Stomach (tissue), 9 donors: Measurements from ENCODE around the gene C1orf226. TPM values are rescaled to one million over a fixed set of nuclear protein-coding genes. Genes with fewer than 3 reads are reported as not detected.

ENCODE experiments used
- DNase-seq, 2 donors: peaks; one replicate each; pipeline versions ENCODE4 v3.0.0 to v3.0.0-alpha.2; 2013 to 2019
- H3K27ac ChIP-seq, 5 donors: fragments of 200-600 bp in 4 of 5; sonication (generic) in 4 of 5; one replicate each; pipeline ENCODE4 v1.5.1; 2013 to 2019; ENCODE audit warnings: mild to moderate bottlenecking in 1 of 5, moderate library complexity in 1 of 5
- H3K27me3 ChIP-seq, 3 donors: fragments of 200-600 bp; sonication (generic); one replicate each; pipeline ENCODE4 v1.5.1; 2017 to 2019; ENCODE audit warnings: mixed run types in 1 of 3
- H3K36me3 ChIP-seq, 4 donors: fragments of 200-600 bp; sonication (generic); 1 replicate in 3 of 4; 2 replicates in 1 of 4; pipeline ENCODE4 v1.5.1; 2016 to 2019
- H3K4me1 ChIP-seq, 4 donors: fragments of 200-600 bp; sonication (generic); one replicate each; pipeline ENCODE4 v1.5.1; 2016 to 2019
- H3K4me3 ChIP-seq, 4 donors: fragments of 200-600 bp; sonication (generic) in 3 of 4; one replicate each; pipeline ENCODE4 v1.5.1; 2016 to 2019; ENCODE audit warnings: mild to moderate bottlenecking in 1 of 4
- H3K9me3 ChIP-seq, 4 donors: fragments of 200-600 bp; sonication (generic); one replicate each; pipeline ENCODE4 v1.5.1; 2016 to 2019
- EP300 ChIP-seq: sonication (generic); formaldehyde crosslinking; IDR thresholded peaks from one replicate; pipeline ENCODE4 v1.6.1; 2017; ENCODE audit warnings: antibody characterized with exemption
- POLR2A ChIP-seq, 4 donors: fragments of 450-650 bp; IDR thresholded peaks; one replicate each; pipeline ENCODE4 v1.6.1; 2016; ENCODE audit warnings: antibody characterized with exemption in 4 of 4, control low read depth in 2 of 4, mild to moderate bottlenecking in 1 of 4, moderate library complexity in 1 of 4
- POLR2AphosphoS5 ChIP-seq, 3 donors: sonication (generic); formaldehyde crosslinking; IDR thresholded peaks; one replicate each; pipeline ENCODE4 v1.6.1; 2016; ENCODE audit warnings: antibody characterized with exemption in 3 of 3
- WGBS, 5 donors: extraction: QIAGEN DNeasy Blood & Tissue Kit in 3 of 5; methylation state at CpG; one replicate each; pipeline versions ENCODE4 v1.1.5 to v1.1.7; 2013 to 2018; 5-methylcytosine and 5-hydroxymethylcytosine counted together
- intact Hi-C: fragments of 100-400 bp; cut with DNase I; formaldehyde crosslinking; loops from one replicate; pipeline ENCODE4 v1.15.1; 2023; ENCODE audit warnings: low total_unique reads
- polyA plus RNA-seq, 3 donors: library from polyadenylated mRNA; stranded (reverse); fragments of 200-250 nt; gene quantifications; one replicate each; pipeline ENCODE4 v1.2.3, GENCODE V29; 2013
- total RNA-seq, 5 donors: library from RNA; depleted of rRNA; stranded (reverse); fragments of >200 nt; gene quantifications; one replicate each; pipeline versions ENCODE4 v1.1.0 to v1.2.3, GENCODE V29; 2014 to 2016
- TF ChIP-seq, protein P1 (sequence below), 7 experiments: fragments of 450-650 bp in 4 of 7; fragments of 200-600 bp in 3 of 7; sonication (generic) in 3 of 7; IDR thresholded peaks; one replicate each; pipeline ENCODE4 v1.5.1; 2016 to 2019; ENCODE audit warnings: antibody characterized with exemption in 7 of 7, control low read depth in 2 of 7, mild to moderate bottlenecking in 1 of 7
- donor health status: healthy with polysubstance abuse.
- donor health status: Bipolar disorder and iron deficiency.
- donor health status: healthy.

The C1orf226 gene
- total and polyA plus RNA-seq, 8 donors, result 2.4 to 14.0 (median 4.0) TPM

GRCh38 chr1:162353078-162353477 lies 28.4 kb upstream of the C1orf226 start:
- Histone ChIP-seq H3K4me1 (peaks cover 0 to 7% (median 0%) of the 10 kb centered on the region in 4 donors), H3K27me3 (no peaks in the 10 kb centered on the region), H3K9me3 (no peaks in the 10 kb centered on the region), H3K4me3 (no peak overlapping the region), H3K27ac (no peak overlapping the region), H3K36me3 (peaks cover 4 to 30% (median 23%) of the 10 kb centered on the region in 4 donors)
- TF ChIP-seq POLR2AphosphoS5 (IDR thresholded peaks at IDR 0.05) (no peak), EP300 (no peak), POLR2A (IDR thresholded peaks at IDR 0.05) (no peak)
- TF ChIP-seq, protein P1, sequence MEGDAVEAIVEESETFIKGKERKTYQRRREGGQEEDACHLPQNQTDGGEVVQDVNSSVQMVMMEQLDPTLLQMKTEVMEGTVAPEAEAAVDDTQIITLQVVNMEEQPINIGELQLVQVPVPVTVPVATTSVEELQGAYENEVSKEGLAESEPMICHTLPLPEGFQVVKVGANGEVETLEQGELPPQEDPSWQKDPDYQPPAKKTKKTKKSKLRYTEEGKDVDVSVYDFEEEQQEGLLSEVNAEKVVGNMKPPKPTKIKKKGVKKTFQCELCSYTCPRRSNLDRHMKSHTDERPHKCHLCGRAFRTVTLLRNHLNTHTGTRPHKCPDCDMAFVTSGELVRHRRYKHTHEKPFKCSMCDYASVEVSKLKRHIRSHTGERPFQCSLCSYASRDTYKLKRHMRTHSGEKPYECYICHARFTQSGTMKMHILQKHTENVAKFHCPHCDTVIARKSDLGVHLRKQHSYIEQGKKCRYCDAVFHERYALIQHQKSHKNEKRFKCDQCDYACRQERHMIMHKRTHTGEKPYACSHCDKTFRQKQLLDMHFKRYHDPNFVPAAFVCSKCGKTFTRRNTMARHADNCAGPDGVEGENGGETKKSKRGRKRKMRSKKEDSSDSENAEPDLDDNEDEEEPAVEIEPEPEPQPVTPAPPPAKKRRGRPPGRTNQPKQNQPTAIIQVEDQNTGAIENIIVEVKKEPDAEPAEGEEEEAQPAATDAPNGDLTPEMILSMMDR (IDR thresholded peaks at IDR 0.05), result no peak
- 87 to 93% (median 92%) methylated on average over 9 of the region's 9 CpGs for WGBS, 5 donors
- intact Hi-C loops, result no loop called here
- DNase-seq, result no peak

DNA sequence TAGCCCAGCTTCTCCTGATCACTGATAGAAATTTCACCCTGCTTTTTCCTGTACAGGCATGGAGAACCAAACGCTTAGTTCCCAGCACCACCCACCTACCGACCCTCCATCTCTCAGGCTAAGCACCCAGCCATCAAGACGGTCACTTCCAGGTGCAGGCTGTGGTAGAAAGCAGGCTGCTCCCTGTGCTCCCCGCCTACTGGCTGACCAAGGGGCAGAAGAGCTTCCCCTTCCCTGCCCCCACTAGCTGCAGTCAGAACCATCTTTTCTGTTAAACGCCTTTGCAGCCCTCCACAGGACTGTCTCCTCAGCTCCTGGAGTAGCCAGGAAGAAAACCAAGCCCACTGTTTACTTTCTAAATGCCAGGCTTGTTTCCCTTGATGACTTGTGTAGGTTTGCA lies 27.8 kb upstream of the C1orf226 start:
- Histone ChIP-seq H3K4me1 (peaks cover 0 to 7% (median 0%) of the 10 kb centered on the region in 4 donors), H3K9me3 (no peaks in the 10 kb centered on the region), H3K36me3 (peaks cover 4 to 34% (median 23%) of the 10 kb centered on the region in 4 donors), H3K27me3 (no peaks in the 10 kb centered on the region), H3K27ac (no peak overlapping the region), H3K4me3 (no peak overlapping the region)
- TF ChIP-seq EP300 (no peak), POLR2A (IDR thresholded peaks at IDR 0.05) (no peak)
- TF ChIP-seq, protein P1 (IDR thresholded peaks at IDR 0.05), result no peak
- 72 to 83% (median 76%) methylated on average over 4 to 5 of the region's 5 CpGs for WGBS, 5 donors
- intact Hi-C loops, result no loop called here
- DNase-seq, result no peak

- Histone ChIP-seq H3K27me3 (no peaks in the 10 kb centered on the region), H3K4me3 (no peak overlapping the region), H3K9me3 (no peaks in the 10 kb centered on the region), H3K36me3 (peaks cover 4 to 59% (median 26%) of the 10 kb centered on the region in 4 donors), H3K4me1 (peaks cover 0 to 12% (median 0%) of the 10 kb centered on the region in 4 donors), H3K27ac (no peak overlapping the region)
- TF ChIP-seq EP300 (no peak), POLR2A (IDR thresholded peaks at IDR 0.05) (no peak), POLR2AphosphoS5 (IDR thresholded peaks at IDR 0.05) (no peak)
- TF ChIP-seq, protein P1 (IDR thresholded peaks at IDR 0.05), result peak in 3 of 7 experiments; percentile 22 to 29 (median 29)
- 49 to 67% (median 53%) methylated on average over 5 of the region's 5 CpGs for WGBS, 5 donors
- intact Hi-C loops, result no loop called here
- DNase-seq, result peak in 1 of 2 donors; percentile 60
Observed at GRCh38 chr1:162357681-162358266, 23.8 kb upstream of the C1orf226 start.

DNA sequence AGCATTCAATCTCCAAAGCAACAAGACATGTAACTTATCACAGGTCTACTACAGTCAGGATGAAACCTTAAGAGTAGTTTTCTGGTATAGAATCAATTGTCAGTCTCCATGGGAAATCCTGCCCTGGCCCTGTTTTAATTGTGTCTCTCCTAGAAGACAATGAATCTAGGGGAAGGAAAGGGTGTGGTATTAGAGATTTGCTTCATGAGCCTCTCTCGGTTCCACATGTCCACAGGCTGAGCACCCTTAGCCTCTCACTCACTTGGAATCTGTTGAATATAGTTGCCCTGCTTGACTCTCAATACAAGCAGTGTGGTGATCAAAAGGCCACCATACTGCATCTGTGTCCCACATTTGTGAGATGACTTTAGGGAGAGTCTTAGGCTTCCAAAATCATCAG lies 22.6 kb upstream of the C1orf226 start:
- Histone ChIP-seq H3K4me3 (no peak overlapping the region), H3K27ac (no peak overlapping the region), H3K36me3 (peaks cover 4 to 59% (median 26%) of the 10 kb centered on the region in 4 donors), H3K9me3 (no peaks in the 10 kb centered on the region), H3K27me3 (no peaks in the 10 kb centered on the region), H3K4me1 (peaks cover 0 to 8% (median 0%) of the 10 kb centered on the region in 4 donors)
- no peak for DNase-seq
- no peak for TF ChIP-seq EP300
- no peak for TF ChIP-seq POLR2AphosphoS5 (IDR thresholded peaks at IDR 0.05)
- no peak for TF ChIP-seq POLR2A (IDR thresholded peaks at IDR 0.05)
- TF ChIP-seq, protein P1 (IDR thresholded peaks at IDR 0.05), result no peak
- WGBS, 5 donors, result 75 to 94% (median 86%) methylated on average over 1 of the region's 1 CpG
- intact Hi-C loops, result no loop called here
